GM12874 (cell line): ENCODE data around the gene CCNDBP1.

ENCODE experiments used
- TF ChIP-seq, protein P1 (sequence below): IDR thresholded peaks from 2 replicates; pipeline ENCODE4 v1.5.1; 2011; ENCODE audit warnings: low read depth, mild to moderate bottlenecking, control low read depth, low read length, moderate library complexity; ENCODE audit not compliant: insufficient read depth

Gene CCNDBP1

GRCh38 chr15:43153269-43153668 lies 31.9 kb upstream of the CCNDBP1 start:
- TF ChIP-seq, protein P1, sequence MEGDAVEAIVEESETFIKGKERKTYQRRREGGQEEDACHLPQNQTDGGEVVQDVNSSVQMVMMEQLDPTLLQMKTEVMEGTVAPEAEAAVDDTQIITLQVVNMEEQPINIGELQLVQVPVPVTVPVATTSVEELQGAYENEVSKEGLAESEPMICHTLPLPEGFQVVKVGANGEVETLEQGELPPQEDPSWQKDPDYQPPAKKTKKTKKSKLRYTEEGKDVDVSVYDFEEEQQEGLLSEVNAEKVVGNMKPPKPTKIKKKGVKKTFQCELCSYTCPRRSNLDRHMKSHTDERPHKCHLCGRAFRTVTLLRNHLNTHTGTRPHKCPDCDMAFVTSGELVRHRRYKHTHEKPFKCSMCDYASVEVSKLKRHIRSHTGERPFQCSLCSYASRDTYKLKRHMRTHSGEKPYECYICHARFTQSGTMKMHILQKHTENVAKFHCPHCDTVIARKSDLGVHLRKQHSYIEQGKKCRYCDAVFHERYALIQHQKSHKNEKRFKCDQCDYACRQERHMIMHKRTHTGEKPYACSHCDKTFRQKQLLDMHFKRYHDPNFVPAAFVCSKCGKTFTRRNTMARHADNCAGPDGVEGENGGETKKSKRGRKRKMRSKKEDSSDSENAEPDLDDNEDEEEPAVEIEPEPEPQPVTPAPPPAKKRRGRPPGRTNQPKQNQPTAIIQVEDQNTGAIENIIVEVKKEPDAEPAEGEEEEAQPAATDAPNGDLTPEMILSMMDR: no peak

GRCh38 chr15:43165801-43166325 lies 19.3 kb upstream of the CCNDBP1 start:
- TF ChIP-seq, protein P1: no peak

DNA sequence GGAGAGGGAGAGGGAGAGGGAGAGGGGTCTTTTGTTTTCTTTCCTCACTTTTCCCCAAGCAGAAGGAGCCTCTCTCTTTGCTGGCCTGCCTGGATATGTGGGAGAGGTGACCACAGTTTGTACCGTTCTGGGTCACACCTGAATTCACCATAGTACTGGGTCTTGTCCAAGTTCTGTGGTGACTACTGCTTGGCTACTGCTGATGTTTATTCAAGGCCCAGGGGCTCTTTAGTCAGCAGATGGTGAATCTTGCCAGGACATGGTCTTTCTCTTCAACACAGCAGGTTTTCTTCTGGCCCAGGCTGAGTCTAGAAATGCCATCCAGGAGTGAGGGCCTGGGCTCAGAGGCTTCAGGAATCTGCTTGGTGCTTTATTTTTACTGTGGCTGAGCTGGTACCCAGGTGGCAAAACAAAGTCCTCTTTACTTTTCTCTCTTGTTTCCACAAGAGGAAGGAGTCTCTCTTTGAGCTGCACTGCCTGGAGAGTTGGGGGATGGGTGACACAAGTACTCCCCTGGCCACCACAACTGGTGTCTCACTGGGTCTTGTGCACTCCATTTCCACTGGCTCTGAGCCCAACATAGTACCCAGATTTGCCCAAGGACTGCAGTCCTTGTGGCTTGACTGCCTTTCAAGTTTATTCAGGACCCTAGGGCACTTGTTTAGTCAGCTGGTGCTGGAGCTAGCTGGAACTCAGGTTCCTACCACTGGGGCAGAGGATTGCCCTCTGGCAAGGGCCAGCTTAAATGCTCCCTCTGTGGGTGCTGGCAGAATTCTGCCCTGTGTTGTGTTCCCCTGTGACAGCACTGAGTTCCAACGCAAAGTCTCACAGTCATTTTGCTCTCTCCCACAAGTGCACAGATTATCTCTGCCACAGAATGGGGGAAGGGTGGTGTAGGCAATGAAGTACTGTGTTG lies 16.8 kb upstream of the CCNDBP1 start:
- TF ChIP-seq, protein P1: no peak

DNA sequence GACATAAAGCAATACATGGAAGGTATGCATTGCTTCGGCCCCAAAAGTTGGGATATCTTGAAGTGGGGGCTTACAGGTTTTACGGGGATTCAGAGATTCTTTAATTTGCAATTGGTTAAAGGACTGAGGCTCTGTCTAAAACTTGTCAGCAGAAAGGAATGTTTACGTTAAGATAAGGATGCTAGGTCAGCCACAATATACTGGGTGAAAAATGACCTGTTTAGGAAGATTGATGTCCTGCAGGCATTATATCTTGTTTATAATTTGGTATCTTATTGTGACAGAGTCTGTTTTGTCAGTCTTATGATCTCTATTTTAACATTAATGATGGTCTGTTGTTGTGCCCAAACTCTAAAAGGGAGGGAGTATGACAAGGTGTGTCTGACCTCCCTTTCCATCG lies 15.3 kb upstream of the CCNDBP1 start:
- TF ChIP-seq, protein P1: no peak

- TF ChIP-seq, protein P1: no peak
These were observed 1.9 kb upstream of the CCNDBP1 start for GRCh38 chr15:43183270-43183669.

DNA sequence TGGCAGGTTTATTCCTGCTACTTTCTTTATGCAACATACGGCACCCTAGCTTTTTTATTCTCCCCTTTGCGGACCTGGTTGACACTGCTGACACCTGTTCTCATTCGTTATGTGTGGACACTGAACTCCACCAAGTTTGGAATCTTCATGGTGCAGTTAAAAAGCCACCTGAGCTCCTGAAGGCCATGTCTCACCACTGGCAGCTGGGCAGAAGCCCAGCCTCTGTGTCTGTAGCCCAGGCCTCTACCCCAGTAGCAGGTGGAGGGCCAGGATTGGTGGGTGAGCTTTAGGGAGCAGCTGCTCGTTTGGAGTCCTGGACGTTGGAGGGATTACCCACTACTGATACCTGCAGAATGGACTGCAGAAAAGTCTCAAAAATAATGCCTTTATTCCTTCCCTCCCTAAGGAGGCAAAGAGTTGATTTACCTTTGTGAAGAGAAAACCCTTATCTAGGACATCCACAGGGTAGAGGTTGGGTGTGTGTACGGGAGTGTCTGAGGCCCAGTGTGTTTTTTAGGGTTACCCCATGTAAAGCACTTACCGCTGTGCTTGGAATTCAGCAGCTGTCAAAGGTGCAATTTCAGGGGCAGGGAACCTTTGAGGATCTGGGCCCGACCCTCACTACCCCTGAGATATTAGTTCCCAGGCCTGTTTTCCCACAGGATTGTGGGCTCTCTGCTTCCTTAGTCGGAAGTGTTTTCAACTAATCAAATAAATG lies 637 bp upstream of the CCNDBP1 start:
- TF ChIP-seq, protein P1: no peak

DNA sequence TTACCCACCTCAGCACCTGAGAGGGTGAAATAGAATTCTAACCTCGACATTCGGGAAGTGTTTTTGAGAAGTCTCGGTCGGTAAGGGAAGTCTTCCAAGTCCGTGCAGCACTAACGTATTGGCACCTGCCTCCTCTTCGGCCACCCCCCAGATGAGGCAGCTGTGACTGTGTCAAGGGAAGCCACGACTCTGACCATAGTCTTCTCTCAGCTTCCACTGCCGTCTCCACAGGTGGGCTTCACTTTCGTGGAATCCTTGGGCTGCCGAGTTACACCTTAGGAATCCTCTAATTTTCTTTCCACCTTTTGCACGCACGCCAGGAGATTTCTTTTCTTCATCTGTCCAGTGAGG lies 775 bp downstream of the CCNDBP1 start:
- TF ChIP-seq, protein P1: no peak
